ENCODE results near the gene UTP25.
A peak's percentile ranks its signal among the peaks of the same experiment; 100 is the strongest.

UTP25 gene

GRCh38 chr1:209882286-209882685 lies 54.5 kb downstream of the UTP25 start:
- in situ Hi-C loops (cut with HindIII; ENCODE audit: low sequenced_read_pairs) = no loop called here
- TF ChIP-seq CTCF (IDR thresholded peaks at IDR 0.05; ENCODE audit: low read depth, low read length) = no peak
- no peak for DNase-seq (ENCODE audit: low read depth, low spot score)
- no peak overlapping the region for H3K4me3 ChIP-seq (ENCODE audit: low read depth, low read length)

- in situ Hi-C loops (cut with HindIII; ENCODE audit: low sequenced_read_pairs) = no loop called here
- no peak for DNase-seq (ENCODE audit: low read depth, low spot score)
Observed at GRCh38 chr1:209882942-209883340, 55.2 kb downstream of the UTP25 start.

GRCh38 chr1:209883341-209883971 lies 55.7 kb downstream of the UTP25 start:
- in situ Hi-C loops (cut with HindIII; ENCODE audit: low sequenced_read_pairs) = no loop called here
- no peak for TF ChIP-seq CTCF (IDR thresholded peaks at IDR 0.05; ENCODE audit: low read depth, low read length)
- no peak overlapping the region for H3K4me3 ChIP-seq (ENCODE audit: low read depth, low read length)
- peak; percentile 85 for DNase-seq (ENCODE audit: low read depth, low spot score)

More at GRCh38 chr1:209882942-209883340, 55.2 kb downstream of the UTP25 start:
- no peak overlapping the region for H3K4me3 ChIP-seq (ENCODE audit: low read depth, low read length)
- no peak for TF ChIP-seq CTCF (IDR thresholded peaks at IDR 0.05; ENCODE audit: low read depth, low read length)

- in situ Hi-C loops (cut with HindIII; ENCODE audit: low sequenced_read_pairs) = no loop called here
- peak; percentile 80 for DNase-seq (ENCODE audit: low read depth, low spot score)
- H3K4me3 ChIP-seq (ENCODE audit: low read depth, low read length) = no peak overlapping the region
- no peak for TF ChIP-seq CTCF (IDR thresholded peaks at IDR 0.05; ENCODE audit: low read depth, low read length)
Observed at GRCh38 chr1:209884249-209884648, 56.5 kb downstream of the UTP25 start.

GRCh38 chr1:209884665-209885117 lies 56.9 kb downstream of the UTP25 start:
- TF ChIP-seq CTCF (IDR thresholded peaks at IDR 0.05; ENCODE audit: low read depth, low read length) = no peak
- peak; percentile 99 for DNase-seq (ENCODE audit: low read depth, low spot score)
- in situ Hi-C loops (cut with HindIII; ENCODE audit: low sequenced_read_pairs) = no loop called here
- H3K4me3 ChIP-seq (ENCODE audit: low read depth, low read length) = no peak overlapping the region

- no peak for DNase-seq (ENCODE audit: low read depth, low spot score)
- no peak for TF ChIP-seq CTCF (IDR thresholded peaks at IDR 0.05; ENCODE audit: low read depth, low read length)
- no peak overlapping the region for H3K4me3 ChIP-seq (ENCODE audit: low read depth, low read length)
- in situ Hi-C loops (cut with HindIII; ENCODE audit: low sequenced_read_pairs) = no loop called here
Observed at GRCh38 chr1:209885403-209886218, 57.8 kb downstream of the UTP25 start.
